ENCODE measurements around the gene BHMT. TPM values are rescaled to one million over a fixed set of nuclear protein-coding genes. Genes with fewer than 3 reads are reported as not detected.

The BHMT gene
- total and polyA plus RNA-seq, 2 experiments from 2014 or later, result 2.6 to 4.2 TPM

GRCh38 chr5:79081779-79082178 is 29.8 kb upstream of the BHMT start:
- no peak overlapping the region for H3K4me2 ChIP-seq
- DNase-seq (ENCODE audit: low spot score), result no peak
- H3K79me2 ChIP-seq (replicated peaks; ENCODE audit: insufficient read depth), result no peaks in the 10 kb centered on the region
- no peaks in the 10 kb centered on the region for H3F3A ChIP-seq (replicated peaks; ENCODE audit: low read depth)
- Mint-ChIP-seq H3K27me3 (ENCODE audit: insufficient read depth, low read depth, poor library complexity) (no peaks in the 10 kb centered on the region), H3K4me3 (no peak overlapping the region), H3K36me3 (ENCODE audit: low read depth) (no peaks in the 10 kb centered on the region), H3K9me3 (no peaks in the 10 kb centered on the region), H3K27ac (no peak overlapping the region), H3K4me1 (peaks cover 5% of the 10 kb centered on the region; the same call in 1 of the 3 replicates)
- H3K27me3 ChIP-seq (ENCODE audit: insufficient read depth), result no peaks in the 10 kb centered on the region
- H3K9me2 ChIP-seq (ENCODE audit: insufficient read depth), result no peaks in the 10 kb centered on the region
- no peak overlapping the region for H3K27ac ChIP-seq (ENCODE audit: low read depth)
- H3K4me3 ChIP-seq, result no peak overlapping the region
- H2AFZ ChIP-seq, result peak overlapping the region; percentile 56; the same call in 1 of the 2 replicates
- no peak for TF ChIP-seq CREB1 (CRISPR knock-in tag; IDR thresholded peaks at IDR 0.05; ENCODE audit: low read depth)
- no peak for TF ChIP-seq JUNB (IDR thresholded peaks at IDR 0.05; ENCODE audit: unreplicated experiment)
- no peak for TF ChIP-seq ZNF331 (CRISPR knock-in tag; IDR thresholded peaks at IDR 0.05; ENCODE audit: low read depth)
- no peak for TF ChIP-seq NANOG (IDR thresholded peaks at IDR 0.05; ENCODE audit: borderline replicate concordance)
- no peak for TF ChIP-seq CTCF (conservative IDR thresholded peaks at IDR 0.05; ENCODE audit: low read depth in 2 of 2)
- TF ChIP-seq ZNF114 (CRISPR knock-in tag; IDR thresholded peaks at IDR 0.05), result no peak
- TF ChIP-seq ETS1 (IDR thresholded peaks at IDR 0.05), result no peak
- TF ChIP-seq, protein P1, sequence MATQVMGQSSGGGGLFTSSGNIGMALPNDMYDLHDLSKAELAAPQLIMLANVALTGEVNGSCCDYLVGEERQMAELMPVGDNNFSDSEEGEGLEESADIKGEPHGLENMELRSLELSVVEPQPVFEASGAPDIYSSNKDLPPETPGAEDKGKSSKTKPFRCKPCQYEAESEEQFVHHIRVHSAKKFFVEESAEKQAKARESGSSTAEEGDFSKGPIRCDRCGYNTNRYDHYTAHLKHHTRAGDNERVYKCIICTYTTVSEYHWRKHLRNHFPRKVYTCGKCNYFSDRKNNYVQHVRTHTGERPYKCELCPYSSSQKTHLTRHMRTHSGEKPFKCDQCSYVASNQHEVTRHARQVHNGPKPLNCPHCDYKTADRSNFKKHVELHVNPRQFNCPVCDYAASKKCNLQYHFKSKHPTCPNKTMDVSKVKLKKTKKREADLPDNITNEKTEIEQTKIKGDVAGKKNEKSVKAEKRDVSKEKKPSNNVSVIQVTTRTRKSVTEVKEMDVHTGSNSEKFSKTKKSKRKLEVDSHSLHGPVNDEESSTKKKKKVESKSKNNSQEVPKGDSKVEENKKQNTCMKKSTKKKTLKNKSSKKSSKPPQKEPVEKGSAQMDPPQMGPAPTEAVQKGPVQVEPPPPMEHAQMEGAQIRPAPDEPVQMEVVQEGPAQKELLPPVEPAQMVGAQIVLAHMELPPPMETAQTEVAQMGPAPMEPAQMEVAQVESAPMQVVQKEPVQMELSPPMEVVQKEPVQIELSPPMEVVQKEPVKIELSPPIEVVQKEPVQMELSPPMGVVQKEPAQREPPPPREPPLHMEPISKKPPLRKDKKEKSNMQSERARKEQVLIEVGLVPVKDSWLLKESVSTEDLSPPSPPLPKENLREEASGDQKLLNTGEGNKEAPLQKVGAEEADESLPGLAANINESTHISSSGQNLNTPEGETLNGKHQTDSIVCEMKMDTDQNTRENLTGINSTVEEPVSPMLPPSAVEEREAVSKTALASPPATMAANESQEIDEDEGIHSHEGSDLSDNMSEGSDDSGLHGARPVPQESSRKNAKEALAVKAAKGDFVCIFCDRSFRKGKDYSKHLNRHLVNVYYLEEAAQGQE (IDR thresholded peaks at IDR 0.05; ENCODE audit: unreplicated experiment), result no peak
- H4K20me1 ChIP-seq (replicated peaks; ENCODE audit: insufficient read depth), result no peaks in the 10 kb centered on the region
- no peaks in the 10 kb centered on the region for H3K4me1 ChIP-seq (ENCODE audit: insufficient read depth)
- no peaks in the 10 kb centered on the region for H3K36me3 ChIP-seq (ENCODE audit: insufficient read depth)
- no peak for ATAC-seq

DNA sequence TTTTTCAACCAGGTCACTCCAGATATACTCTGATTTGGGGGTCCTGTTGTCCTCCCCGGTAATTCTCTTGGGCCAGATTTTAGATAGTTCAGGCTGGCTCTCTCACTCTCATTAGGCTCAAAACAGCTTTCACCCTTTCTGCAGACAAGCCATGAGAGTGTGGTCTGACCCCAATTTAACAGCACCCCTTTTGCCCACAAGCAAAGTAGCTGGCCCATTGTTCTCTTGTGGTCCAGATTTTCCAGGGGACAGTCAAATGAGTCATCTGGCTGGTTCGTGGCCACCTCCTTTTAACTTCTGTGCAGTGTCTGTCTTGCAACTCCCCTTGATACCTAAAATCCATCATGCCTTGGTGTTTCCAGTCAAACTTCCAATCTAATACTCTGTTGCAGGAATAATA is 25.5 kb upstream of the BHMT start:
- Histone ChIP-seq H3K4me2 (no peak overlapping the region), H3K4me3 (no peak overlapping the region), H3K36me3 (ENCODE audit: insufficient read depth) (no peaks in the 10 kb centered on the region), H3F3A (replicated peaks; ENCODE audit: low read depth) (no peaks in the 10 kb centered on the region), H3K27ac (ENCODE audit: low read depth) (no peak overlapping the region), H2AFZ (peak overlapping the region; percentile 23; the same call in 1 of the 2 replicates), H3K79me2 (replicated peaks; ENCODE audit: insufficient read depth) (no peaks in the 10 kb centered on the region), H4K20me1 (replicated peaks; ENCODE audit: insufficient read depth) (no peaks in the 10 kb centered on the region), H3K27me3 (ENCODE audit: insufficient read depth) (no peaks in the 10 kb centered on the region), H3K9me2 (ENCODE audit: insufficient read depth) (no peaks in the 10 kb centered on the region), H3K4me1 (ENCODE audit: insufficient read depth) (no peaks in the 10 kb centered on the region)
- H3K27me3 Mint-ChIP-seq (ENCODE audit: insufficient read depth, low read depth, poor library complexity), result no peaks in the 10 kb centered on the region
- H3K9me3 Mint-ChIP-seq, result no peaks in the 10 kb centered on the region
- no peak overlapping the region for H3K27ac Mint-ChIP-seq
- H3K36me3 Mint-ChIP-seq (ENCODE audit: low read depth), result no peaks in the 10 kb centered on the region
- H3K4me3 Mint-ChIP-seq, result no peak overlapping the region
- DNase-seq (ENCODE audit: low spot score), result no peak
- no peak for ATAC-seq
- H3K4me1 Mint-ChIP-seq, result no peaks in the 10 kb centered on the region; the same call in 2 of the 3 replicates
- TF ChIP-seq POLR2AphosphoS5 (IDR thresholded peaks at IDR 0.05; ENCODE audit: low read depth), result no peak
- no peak for TF ChIP-seq ZNF462 (CRISPR knock-in tag; IDR thresholded peaks at IDR 0.05)

Measured in GM23338 (cell line).